ENCODE data around the gene PYDC1. TPM values are rescaled to one million over a fixed set of nuclear protein-coding genes. Genes with fewer than 3 reads are reported as not detected.

Gene PYDC1
- total RNA-seq, 2 donors from 2014 or later: not detected

GRCh38 chr16:31217136-31217530, 198 bp upstream of the PYDC1 start:
- H3K9me3 ChIP-seq: no peaks in the 10 kb centered on the region
- H3K27ac ChIP-seq: no peak overlapping the region
- DNase-seq (ENCODE audit: low spot score): no peak
- H3K4me1 ChIP-seq: peaks cover 0 to 29% of the 10 kb centered on the region in 2 donors
- TF ChIP-seq CTCF (IDR thresholded peaks at IDR 0.05): no peak
- H3K27me3 ChIP-seq: peaks cover 0 to 12% of the 10 kb centered on the region in 2 donors
- peak overlapping the region in 1 of 2 donors; percentile 57 for H3K4me3 ChIP-seq
- H3K36me3 ChIP-seq: no peaks in the 10 kb centered on the region

- TF ChIP-seq CTCF (IDR thresholded peaks at IDR 0.05): no peak
- Histone ChIP-seq H3K4me3 (peak overlapping the region; percentile 20 to 57), H3K9me3 (no peaks in the 10 kb centered on the region), H3K27ac (no peak overlapping the region), H3K27me3 (peaks cover 0 to 12% of the 10 kb centered on the region in 2 donors), H3K36me3 (no peaks in the 10 kb centered on the region), H3K4me1 (peaks cover 0 to 29% of the 10 kb centered on the region in 2 donors)
- DNase-seq (ENCODE audit: low spot score): no peak
These were observed 1.4 kb downstream of the PYDC1 start for GRCh38 chr16:31215287-31216162.

GRCh38 chr16:31214708-31215286, 2.1 kb downstream of the PYDC1 start:
- Histone ChIP-seq H3K4me3 (peak overlapping the region; percentile 20 to 57), H3K4me1 (peaks cover 0 to 29% of the 10 kb centered on the region in 2 donors), H3K9me3 (no peaks in the 10 kb centered on the region), H3K36me3 (no peaks in the 10 kb centered on the region), H3K27me3 (peaks cover 0 to 12% of the 10 kb centered on the region in 2 donors), H3K27ac (no peak overlapping the region)
- TF ChIP-seq CTCF (IDR thresholded peaks at IDR 0.05): no peak
- DNase-seq (ENCODE audit: low spot score): no peak

- Histone ChIP-seq H3K36me3 (no peaks in the 10 kb centered on the region), H3K4me1 (peaks cover 0 to 29% of the 10 kb centered on the region in 2 donors), H3K27ac (no peak within 1 kb of the TSS), H3K9me3 (no peaks in the 10 kb centered on the region), H3K27me3 (peaks cover 0 to 12% of the 10 kb centered on the region in 2 donors), H3K4me3 (peak within 1 kb of the TSS; percentile 20 to 57)
- no peak for DNase-seq (ENCODE audit: low spot score)
- TF ChIP-seq CTCF (IDR thresholded peaks at IDR 0.05): no peak
These were observed 2.8 kb downstream of the PYDC1 start, which contains the start of gene TRIM72 for GRCh38 chr16:31213877-31214707. TSS of gene TRIM72 (plus strand) at chr16:31214119. CDS start at chr16:31214739, 620 bp downstream.

- Histone ChIP-seq H3K9me3 (no peaks in the 10 kb centered on the region), H3K27ac (no peak overlapping the region), H3K27me3 (peaks cover 0 to 12% of the 10 kb centered on the region in 2 donors), H3K4me1 (peaks cover 0 to 29% of the 10 kb centered on the region in 2 donors), H3K36me3 (no peaks in the 10 kb centered on the region), H3K4me3 (no peak overlapping the region)
- no peak for DNase-seq (ENCODE audit: low spot score)
- TF ChIP-seq CTCF (IDR thresholded peaks at IDR 0.05): no peak
These were observed 3.6 kb downstream of the PYDC1 start for GRCh38 chr16:31213342-31213741.
